ENCODE measurements around the gene BARHL2. TPM values are rescaled to one million over a fixed set of nuclear protein-coding genes. Genes with fewer than 3 reads are reported as not detected.

BARHL2 gene
- polyA plus RNA-seq, 1 experiment, result not detected

DNA sequence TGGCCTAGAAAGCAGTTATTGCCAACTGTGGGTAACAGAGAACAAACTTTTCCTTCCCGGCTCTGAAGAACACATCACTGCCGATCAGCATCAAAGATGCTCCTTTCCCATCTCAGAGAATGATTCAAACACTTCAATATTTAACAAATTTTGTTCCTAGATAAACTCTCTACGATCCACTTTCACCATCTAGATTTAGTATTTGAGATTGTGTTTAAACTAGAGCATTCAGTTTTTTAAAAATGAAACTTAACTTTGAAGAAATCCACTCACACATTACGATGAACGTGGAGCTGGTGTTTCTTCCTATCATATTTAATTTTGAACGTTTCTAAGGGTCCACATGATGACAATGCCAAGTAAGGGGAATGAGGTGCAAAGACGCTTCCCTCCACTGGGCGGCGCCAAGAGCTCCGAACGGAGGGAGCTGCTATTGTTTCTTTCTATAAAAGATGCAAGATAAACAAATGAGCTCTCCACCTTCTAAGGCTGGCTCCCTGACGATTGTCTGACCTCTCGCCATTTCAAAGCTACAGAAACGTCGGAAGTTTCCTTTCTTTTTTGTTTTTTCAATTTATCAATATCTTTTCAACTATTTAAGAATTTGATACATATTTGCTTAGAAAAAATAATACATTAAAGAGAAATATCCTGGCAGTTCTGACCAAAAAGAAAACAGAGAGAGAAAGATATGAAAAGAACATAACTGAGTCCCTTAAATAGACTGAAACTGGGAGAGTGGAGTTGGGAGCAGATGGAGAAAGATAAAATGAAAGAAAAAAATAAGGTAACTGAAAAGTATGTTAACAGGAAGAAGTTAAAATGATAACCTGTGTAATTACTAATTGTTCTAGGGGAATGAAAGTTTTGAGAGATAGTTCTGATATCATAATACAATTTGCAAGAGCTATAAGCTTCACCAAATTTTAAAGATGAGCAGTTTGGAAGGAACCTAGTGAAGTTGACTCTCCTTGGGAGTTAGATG is 4.4 kb upstream of the BARHL2 start:
- peak; percentile 93 for TF ChIP-seq CTCF (IDR thresholded peaks at IDR 0.05; ENCODE audit: low read depth, low read length)
- ChIA-PET CTCF (interaction anchor here (0.6 to 3.5 kb wide), 54 partner anchors 10 to 676 kb away, joined by 3 to 56 read pairs (median 4); partner anchors contain the start of gene ZNF644), POLR2A (interaction anchor here (0.6 kb wide), 1 partner anchor 1497 kb away, joined by 3 read pairs; no protein-coding TSS in a partner anchor)
- H3K27me3 ChIP-seq (ENCODE audit: control insufficient read depth, insufficient read depth, low read length), result peaks cover 82% of the 10 kb centered on the region
- peak; percentile 7 for DNase-seq (ENCODE audit: low read depth, low spot score)
- H3K4me3 ChIP-seq (ENCODE audit: low read depth, low read length), result no peak overlapping the region
- H3K9me3 ChIP-seq (ENCODE audit: control insufficient read depth, insufficient read depth, low read length), result peaks cover 25% of the 10 kb centered on the region
- H3K27ac ChIP-seq (ENCODE audit: low read depth, low read length), result no peak overlapping the region

DNA sequence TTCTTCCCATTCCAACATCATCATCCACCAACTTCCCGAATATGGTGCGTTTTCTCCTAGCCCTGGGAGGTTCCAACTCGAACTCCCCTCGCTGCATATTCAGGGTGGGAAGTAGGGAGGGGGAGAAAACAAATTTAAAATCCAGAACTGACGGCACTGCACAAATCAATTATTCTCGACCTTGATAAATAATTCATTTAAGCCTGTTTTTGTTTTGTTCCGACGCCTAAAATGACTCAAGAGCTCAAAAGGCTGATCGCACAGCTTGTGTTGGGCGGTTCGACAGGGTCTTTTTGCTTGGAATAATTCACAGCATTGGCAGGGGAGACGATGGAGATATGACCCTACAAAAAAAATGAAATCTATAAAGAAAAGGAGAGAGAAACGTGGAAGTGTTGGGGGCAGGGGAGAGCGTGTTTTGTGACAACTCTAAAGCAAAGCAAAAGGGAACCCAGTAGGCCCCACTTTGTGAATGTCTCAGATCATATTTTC is 3.1 kb upstream of the BARHL2 start:
- Histone ChIP-seq H3K9me3 (ENCODE audit: control insufficient read depth, insufficient read depth, low read length) (peaks cover 24% of the 10 kb centered on the region), H3K27me3 (ENCODE audit: control insufficient read depth, insufficient read depth, low read length) (peaks cover 81% of the 10 kb centered on the region), H3K4me3 (ENCODE audit: low read depth, low read length) (no peak overlapping the region), H3K27ac (ENCODE audit: low read depth, low read length) (no peak overlapping the region)
- POLR2A ChIA-PET, result no interaction called here
- CTCF ChIA-PET, result interaction anchor here (0.9 to 3.5 kb wide), 3 partner anchors 8 to 445 kb away, joined by 3 to 56 read pairs (median 3); no protein-coding TSS in a partner anchor
- TF ChIP-seq CTCF (IDR thresholded peaks at IDR 0.05; ENCODE audit: low read depth, low read length), result no peak
- no peak for DNase-seq (ENCODE audit: low read depth, low spot score)

DNA sequence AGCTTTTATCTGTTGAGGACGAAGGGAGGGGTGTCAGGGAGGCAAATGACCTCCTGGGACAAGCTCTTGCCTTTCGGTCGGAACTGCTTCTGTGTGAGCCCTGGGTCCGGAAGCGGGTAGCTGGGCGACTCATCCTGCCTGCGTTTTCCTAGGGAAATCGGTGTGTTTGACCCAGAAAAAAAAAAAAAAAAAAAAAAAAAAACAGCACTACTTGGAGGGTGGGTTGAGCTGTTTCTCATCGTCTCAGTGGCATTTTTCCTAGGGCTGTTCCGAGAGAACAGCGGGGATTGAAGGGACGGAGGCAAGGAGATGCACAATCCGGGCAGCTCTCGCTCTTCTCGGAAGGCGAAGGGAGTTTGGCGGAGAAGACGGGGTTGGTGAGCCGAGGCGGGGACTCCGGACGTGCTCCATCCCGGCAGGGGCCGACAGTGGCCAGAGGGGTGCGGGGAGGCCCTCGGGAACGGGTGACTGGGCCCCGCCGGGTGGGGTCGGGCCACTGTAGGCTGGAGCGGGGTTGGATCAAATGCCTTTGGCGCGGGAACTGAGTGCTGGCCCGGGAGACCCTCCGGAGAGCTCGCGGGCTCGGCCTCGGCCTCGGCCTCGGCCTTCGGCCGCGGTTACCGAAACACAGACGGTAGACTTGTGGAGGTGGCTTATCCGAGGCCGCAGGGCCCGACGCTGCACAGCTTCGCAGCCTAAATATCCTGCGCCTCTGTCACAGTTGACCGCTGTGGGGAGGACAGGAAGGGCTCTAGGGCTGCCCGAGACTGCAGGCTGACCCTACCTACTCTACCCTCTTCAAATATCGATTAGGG is 2.4 kb upstream of the BARHL2 start:
- TF ChIP-seq CTCF (IDR thresholded peaks at IDR 0.05; ENCODE audit: low read depth, low read length), result no peak
- POLR2A ChIA-PET, result no interaction called here
- no peak for DNase-seq (ENCODE audit: low read depth, low spot score)
- Histone ChIP-seq H3K27ac (ENCODE audit: low read depth, low read length) (no peak overlapping the region), H3K9me3 (ENCODE audit: control insufficient read depth, insufficient read depth, low read length) (peaks cover 17% of the 10 kb centered on the region; the same call in 1 of the 2 replicates), H3K4me3 (ENCODE audit: low read depth, low read length) (no peak overlapping the region), H3K27me3 (ENCODE audit: control insufficient read depth, insufficient read depth, low read length) (peaks cover 79% of the 10 kb centered on the region)
- CTCF ChIA-PET, result interaction anchor here (0.9 to 3.5 kb wide), 5 partner anchors 9 to 446 kb away, joined by 3 to 56 read pairs (median 3); no protein-coding TSS in a partner anchor

DNA sequence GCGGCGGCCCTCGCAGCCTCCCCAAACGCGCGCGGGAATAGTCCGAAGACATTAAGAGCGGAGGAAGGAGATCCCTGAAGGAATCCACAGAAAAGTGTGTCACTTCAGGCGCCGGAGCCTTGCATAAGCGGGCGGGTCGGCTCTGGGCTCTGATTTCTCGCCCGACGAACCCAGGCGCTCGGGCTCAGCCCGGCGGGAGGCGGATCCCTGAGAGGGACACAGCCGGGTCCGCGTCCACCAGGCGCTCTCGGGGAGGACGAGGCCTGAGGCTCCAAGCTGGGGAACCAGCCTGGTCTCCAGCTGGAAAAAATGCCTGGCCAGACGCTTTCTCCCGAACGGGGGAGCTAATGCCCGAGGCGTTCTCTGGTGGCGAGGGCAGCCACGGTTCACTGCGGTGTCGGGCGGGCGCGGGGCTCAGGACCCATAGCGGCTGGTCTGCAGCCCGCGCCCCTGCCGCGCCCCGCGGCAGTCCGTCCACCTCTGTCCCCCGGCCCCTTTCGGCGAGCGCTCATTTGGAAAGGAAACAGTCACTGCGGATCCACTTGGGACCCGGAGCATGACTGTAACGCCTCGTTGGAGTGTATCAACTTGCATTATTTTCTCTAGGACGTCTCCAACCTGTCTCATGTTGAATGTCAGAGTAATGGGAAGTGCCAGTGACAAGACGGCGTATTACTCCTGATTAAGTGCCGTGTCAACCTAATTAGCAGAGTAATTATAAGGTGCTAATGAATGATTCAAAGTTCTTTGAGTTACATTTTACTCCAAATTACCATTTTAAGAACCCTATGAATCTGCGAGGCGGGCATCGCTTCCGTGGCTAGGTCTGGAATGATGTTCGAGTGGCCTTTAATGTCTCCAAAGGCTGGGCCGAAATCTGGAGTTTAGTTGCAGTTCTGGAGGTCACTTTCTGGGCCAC is 1.6 kb upstream of the BARHL2 start:
- Histone ChIP-seq H3K27me3 (ENCODE audit: control insufficient read depth, insufficient read depth, low read length) (peaks cover 79% of the 10 kb centered on the region), H3K4me3 (ENCODE audit: low read depth, low read length) (peak overlapping the region; percentile 43), H3K27ac (ENCODE audit: low read depth, low read length) (no peak overlapping the region), H3K9me3 (ENCODE audit: control insufficient read depth, insufficient read depth, low read length) (peaks cover 17% of the 10 kb centered on the region; the same call in 1 of the 2 replicates)
- DNase-seq (ENCODE audit: low read depth, low spot score), result no peak
- POLR2A ChIA-PET, result no interaction called here
- CTCF ChIA-PET, result interaction anchor here (1.0 to 1.8 kb wide), 2 partner anchors 246 to 309 kb away, joined by 3 to 5 read pairs; no protein-coding TSS in a partner anchor
- TF ChIP-seq CTCF (IDR thresholded peaks at IDR 0.05; ENCODE audit: low read depth, low read length), result no peak
